PC-3 (cell line): Measurements from ENCODE around the gene MAGI2. TPM values are rescaled to one million over a fixed set of nuclear protein-coding genes. Genes with fewer than 3 reads are reported as not detected.
A peak's percentile ranks its signal among the peaks of the same experiment; 100 is the strongest.

Source experiments
- ATAC-seq: fragments of 200-7000 bp; cut with Tn5 transposase; 2 replicates; pipeline ENCODE4 v1.9.1; 2020; ENCODE audit warnings: mild to moderate bottlenecking, moderate library complexity
- BruUV-seq: library from RNA; stranded (reverse); fragments of 400-500 nt; replicated peaks from 2 replicates; lab custom pipeline; 2021; lab: Mats Ljungman, UMichigan
- CTCF ChIA-PET: fragments of 300-600 bp; sonication (Branson Sonifier 250); formaldehyde crosslinking; loops from one replicate; lab custom pipeline; 2022; ENCODE audit warnings: antibody characterized with exemption; lab: Charles Lee
- POLR2A ChIA-PET: fragments of 300-600 bp; sonication (Branson Sonifier 250); formaldehyde crosslinking; loops from one replicate; lab custom pipeline; 2022; ENCODE audit warnings: antibody characterized with exemption; ENCODE audit not compliant: unreplicated experiment; lab: Charles Lee
- DNase-seq: peaks from one replicate; pipeline ENCODE4 v3.0.0-alpha.2; 2015
- H2AFZ ChIP-seq: fragments of 300-600 bp; sonication (generic); 2 replicates; pipeline ENCODE4 v1.6.0; 2016; ENCODE audit warnings: antibody characterized with exemption, low read length
- H3F3A ChIP-seq: fragments of 300-600 bp; sonication (generic); one replicate; pipeline ENCODE4 v1.6.0; 2017; ENCODE audit warnings: antibody characterized with exemption, low read length, control low read depth, mild to moderate bottlenecking; ENCODE audit not compliant: unreplicated experiment
- H3K27ac ChIP-seq: fragments of 300-600 bp; sonication (generic); 2 replicates; pipeline ENCODE4 v1.5.1; 2016; ENCODE audit warnings: mild to moderate bottlenecking, low read length
- H3K27me3 ChIP-seq: fragments of 300-600 bp; sonication (generic); 2 replicates; pipeline ENCODE4 v1.6.1; 2016; ENCODE audit warnings: low read length, mixed read lengths
- H3K36me3 ChIP-seq: fragments of 300-600 bp; sonication (generic); 2 replicates; pipeline ENCODE4 v1.6.1; 2016; ENCODE audit warnings: low read depth, mixed run types, low read length, mixed read lengths
- H3K4me1 ChIP-seq: fragments of 300-600 bp; sonication (generic); 2 replicates; pipeline ENCODE4 v1.5.1; 2016; ENCODE audit warnings: low read length; ENCODE audit not compliant: insufficient read depth
- H3K4me2 ChIP-seq: fragments of 300-600 bp; sonication (generic); 2 replicates; pipeline ENCODE4 v1.6.0; 2016; ENCODE audit warnings: low read length
- H3K4me3 ChIP-seq: fragments of 300-600 bp; sonication (generic); 2 replicates; pipeline ENCODE4 v1.5.1; 2016; ENCODE audit warnings: mild to moderate bottlenecking, low read length, mixed read lengths
- H3K79me2 ChIP-seq: fragments of 300-600 bp; sonication (generic); 2 replicates; pipeline ENCODE4 v1.6.1; 2017; ENCODE audit warnings: low read length, mixed read lengths
- H3K9ac ChIP-seq: fragments of 300-600 bp; sonication (generic); 2 replicates; pipeline ENCODE4 v1.6.0; 2016; ENCODE audit warnings: mild to moderate bottlenecking, low read length
- H3K9me2 ChIP-seq: fragments of 300-600 bp; sonication (generic); replicated peaks from 2 replicates; pipeline ENCODE4 v1.6.1; 2016; ENCODE audit warnings: mixed run types, low read length, mixed read lengths
- H3K9me3 ChIP-seq: fragments of 300-600 bp; sonication (generic); 2 replicates; pipeline ENCODE4 v1.6.1; 2016; ENCODE audit warnings: low read length, mixed read lengths
- H4K20me1 ChIP-seq: fragments of 300-600 bp; sonication (generic); 2 replicates; pipeline ENCODE4 v1.6.1; 2016; ENCODE audit warnings: low read length, mixed read lengths
- CTCF ChIP-seq: fragments of 300-600 bp; sonication (generic); conservative IDR thresholded peaks from 2 replicates; pipeline ENCODE4 v1.5.1; 2017; ENCODE audit warnings: antibody characterized with exemption, low read depth, mild to moderate bottlenecking, low read length
- EZH2 ChIP-seq: fragments of 300-600 bp; sonication (generic); IDR thresholded peaks from one replicate; pipeline ENCODE4 v1.6.1; 2017; ENCODE audit warnings: antibody characterized with exemption, mild to moderate bottlenecking, low read length; ENCODE audit not compliant: unreplicated experiment
- EZH2phosphoT487 ChIP-seq: fragments of 300-600 bp; sonication (generic); IDR thresholded peaks from 2 replicates; pipeline ENCODE4 v1.6.1; 2018; ENCODE audit warnings: mild to moderate bottlenecking, antibody characterized with exemption, low read length, borderline replicate concordance
- intact Hi-C: fragments of 100-400 bp; cut with micrococcal nuclease; formaldehyde crosslinking; loops from 2 replicates; pipeline ENCODE4 v1.9.0; 2023
- total RNA-seq: library from RNA; depleted of rRNA; stranded (reverse); fragments of >200 nt; gene quantifications from 2 replicates; pipeline ENCODE4 v1.2.3, GENCODE V29; 2014

The MAGI2 gene
- total RNA-seq, 1 experiment from 2014 or later: not detected

GRCh38 chr7:77983973-77984372, 1469.5 kb downstream of the MAGI2 start:
- Histone ChIP-seq H3K4me3 (no peak overlapping the region), H3K4me2 (no peak overlapping the region), H3K36me3 (no peaks in the 10 kb centered on the region), H4K20me1 (no peaks in the 10 kb centered on the region), H3K27ac (no peak overlapping the region), H3K9me3 (no peaks in the 10 kb centered on the region), H3F3A (no peaks in the 10 kb centered on the region), H3K79me2 (no peaks in the 10 kb centered on the region), H3K9ac (no peak overlapping the region), H3K9me2 (no peaks in the 10 kb centered on the region), H3K27me3 (no peaks in the 10 kb centered on the region), H3K4me1 (peaks cover 8% of the 10 kb centered on the region; the same call in 1 of the 2 replicates), H2AFZ (no peak overlapping the region)
- CTCF ChIA-PET: no interaction called here
- no peak for DNase-seq
- no peak for ATAC-seq
- intact Hi-C loops: no loop called here
- BruUV-seq: no TSS peak
- POLR2A ChIA-PET: no interaction called here
- TF ChIP-seq EZH2: no peak
- TF ChIP-seq EZH2phosphoT487: no peak
- no peak for TF ChIP-seq CTCF

GRCh38 chr7:77982926-77983550, 1470.4 kb downstream of the MAGI2 start:
- ATAC-seq (peak; percentile 48), DNase-seq (peak; percentile 69)
- H3K79me2 ChIP-seq: no peaks in the 10 kb centered on the region
- CTCF ChIA-PET: no interaction called here
- intact Hi-C loops: no loop called here
- no TSS peak for BruUV-seq
- H3K4me2 ChIP-seq: peak overlapping the region; percentile 57
- TF ChIP-seq CTCF: no peak
- TF ChIP-seq EZH2: no peak
- no peak for TF ChIP-seq EZH2phosphoT487
- H3K4me3 ChIP-seq: no peak overlapping the region
- H3K36me3 ChIP-seq: no peaks in the 10 kb centered on the region
- H3F3A ChIP-seq: no peaks in the 10 kb centered on the region
- no peaks in the 10 kb centered on the region for H4K20me1 ChIP-seq
- no peak overlapping the region for H3K27ac ChIP-seq
- H3K27me3 ChIP-seq: no peaks in the 10 kb centered on the region
- H2AFZ ChIP-seq: no peak overlapping the region
- no peak overlapping the region for H3K9ac ChIP-seq
- H3K9me3 ChIP-seq: no peaks in the 10 kb centered on the region
- peaks cover 8% of the 10 kb centered on the region; the same call in 1 of the 2 replicates for H3K4me1 ChIP-seq
- H3K9me2 ChIP-seq: no peaks in the 10 kb centered on the region
- POLR2A ChIA-PET: no interaction called here

GRCh38 chr7:77980087-77980713, 1473.3 kb downstream of the MAGI2 start:
- no peak for DNase-seq
- no peaks in the 10 kb centered on the region for H3K36me3 ChIP-seq
- H3K9me2 ChIP-seq: no peaks in the 10 kb centered on the region
- no peak overlapping the region for H3K27ac ChIP-seq
- intact Hi-C loops: no loop called here
- CTCF ChIA-PET: no interaction called here
- H3K79me2 ChIP-seq: no peaks in the 10 kb centered on the region
- H2AFZ ChIP-seq: no peak overlapping the region
- H3K4me3 ChIP-seq: no peak overlapping the region
- POLR2A ChIA-PET: no interaction called here
- H3K27me3 ChIP-seq: no peaks in the 10 kb centered on the region
- no peak overlapping the region for H3K9ac ChIP-seq
- no peaks in the 10 kb centered on the region for H3F3A ChIP-seq
- no peaks in the 10 kb centered on the region for H3K9me3 ChIP-seq
- H3K4me1 ChIP-seq: peaks cover 8% of the 10 kb centered on the region; the same call in 1 of the 2 replicates
- H3K4me2 ChIP-seq: no peak overlapping the region
- TF ChIP-seq CTCF (no peak), EZH2 (no peak), EZH2phosphoT487 (no peak)
- no TSS peak for BruUV-seq
- no peak for ATAC-seq
- no peaks in the 10 kb centered on the region for H4K20me1 ChIP-seq
